Thoracic aorta (tissue), 2 donors: ENCODE measurements around the gene CCS. TPM values are rescaled to one million over a fixed set of nuclear protein-coding genes. Genes with fewer than 3 reads are reported as not detected.
"Not testable (repeated sequence)": the region's sequence is repeated elsewhere in the genome, so short reads cannot be mapped to it uniquely, and the experiment has no call there.

Experiments
- ATAC-seq: fragments of 150-250 bp; one replicate; pipeline ENCODE4 v1.8.0; 2017; ENCODE audit warnings: low read depth; ENCODE audit not compliant: insufficient number of reproducible peaks, low FRiP score
- DNase-seq: peaks from one replicate; pipeline ENCODE4 v3.0.0-alpha.2; 2020; ENCODE audit warnings: low spot score
- H3K27ac ChIP-seq, 2 donors: fragments of 200-600 bp; sonication (generic); 1 replicate in 1 of 2; 2 replicates in 1 of 2; pipeline ENCODE4 v1.5.1; 2016; ENCODE audit warnings: mild to moderate bottlenecking in 2 of 2, moderate library complexity in 2 of 2
- H3K27me3 ChIP-seq: fragments of 200-600 bp; sonication (generic); replicated peaks from 2 replicates; pipeline ENCODE4 v1.6.0; 2016; ENCODE audit warnings: mild to moderate bottlenecking; ENCODE audit not compliant: insufficient read depth
- H3K36me3 ChIP-seq: fragments of 200-600 bp; sonication (generic); one replicate; pipeline ENCODE4 v1.5.1; 2016
- H3K4me1 ChIP-seq, 2 donors: fragments of 200-600 bp; sonication (generic); 1 replicate in 1 of 2; 2 replicates in 1 of 2; pipeline versions ENCODE4 v1.5.1 to v1.6.0; 2016; ENCODE audit warnings: low read depth in 2 of 2, mild to moderate bottlenecking in 1 of 2; ENCODE audit not compliant: control insufficient read depth in 1 of 2
- H3K4me3 ChIP-seq: fragments of 200-600 bp; sonication (generic); 2 replicates; pipeline ENCODE4 v1.5.1; 2016; ENCODE audit warnings: mild to moderate bottlenecking
- H3K9me3 ChIP-seq: fragments of 200-600 bp; sonication (generic); 2 replicates; pipeline ENCODE4 v1.5.1; 2016
- CTCF ChIP-seq: fragments of 200-600 bp; sonication (generic); IDR thresholded peaks from one replicate; pipeline ENCODE4 v1.5.1; 2019; ENCODE audit warnings: antibody characterized with exemption
- total RNA-seq, 2 donors: library from RNA; depleted of rRNA; stranded (reverse); fragments of >200 nt; gene quantifications; one replicate each; pipeline versions ENCODE4 v1.1.0 to v1.2.3, GENCODE V29; 2016

The CCS gene
- 10 to 100 TPM; 19.9 to 20.8 TPM for total RNA-seq

- peak; percentile 69 for TF ChIP-seq CTCF
- Histone ChIP-seq H3K4me1 (peaks cover 12 to 33% of the 10 kb centered on the region in 2 donors), H3K9me3 (no peaks in the 10 kb centered on the region), H3K36me3 (no peaks in the 10 kb centered on the region), H3K27me3 (no peaks in the 10 kb centered on the region), H3K27ac (peak within 1 kb of the TSS; percentile 65 to 78), H3K4me3 (peak within 1 kb of the TSS; percentile 88)
- DNase-seq (peak; percentile 96), ATAC-seq (peak; percentile 89)
Measured at GRCh38 chr11:66592457-66593302, at the start of gene CCS, which contains the start of gene CCDC87. TSS of gene CCS (plus strand) at chr11:66593185. CDS start at chr11:66593262, 77 bp downstream. TSS of gene CCDC87 (minus strand) at chr11:66593063. CDS start at chr11:66593015, 48 bp downstream.

GRCh38 chr11:66543263-66544107, 49.5 kb upstream of the CCS start:
- ATAC-seq (no peak), DNase-seq (no peak)

GRCh38 chr11:66544952-66545351, 48.0 kb upstream of the CCS start:
- not testable (repeated sequence) for DNase-seq, H3K27ac ChIP-seq, H3K9me3 ChIP-seq, ATAC-seq, H3K36me3 ChIP-seq, H3K27me3 ChIP-seq
- Histone ChIP-seq H3K4me3 (peak overlapping the region; percentile 99), H3K4me1 (peaks cover 15 to 25% of the 10 kb centered on the region in 2 donors)

More at GRCh38 chr11:66543263-66544107, 49.5 kb upstream of the CCS start:
- Histone ChIP-seq H3K9me3 (no peaks in the 10 kb centered on the region), H3K4me1 (peaks cover 15 to 25% of the 10 kb centered on the region in 2 donors), H3K36me3 (peaks cover 4% of the 10 kb centered on the region), H3K27me3 (no peaks in the 10 kb centered on the region), H3K4me3 (peak overlapping the region; percentile 19), H3K27ac (no peak overlapping the region)
- TF ChIP-seq CTCF = peak; percentile 23

- Histone ChIP-seq H3K4me3 (peak within 1 kb of the TSS; percentile 99), H3K36me3 (no peaks in the 10 kb centered on the region), H3K9me3 (no peaks in the 10 kb centered on the region), H3K4me1 (peaks cover 15 to 25% of the 10 kb centered on the region in 2 donors), H3K27ac (peak within 1 kb of the TSS; percentile 40 to 73), H3K27me3 (no peaks in the 10 kb centered on the region)
- peak; percentile 92 for DNase-seq
- no peak for TF ChIP-seq CTCF
- peak; percentile 79 for ATAC-seq
Measured at GRCh38 chr11:66545701-66546367, 47.2 kb upstream of the CCS start, which contains the start of gene ZDHHC24. TSS of gene ZDHHC24 (minus strand) at chr11:66546048. CDS start at chr11:66546003, 45 bp downstream.

GRCh38 chr11:66546368-66546965, 46.5 kb upstream of the CCS start, which contains the start of gene ACTN3:
TSS of gene ACTN3 (plus strand) at chr11:66546903. CDS start at chr11:66546938, 35 bp downstream.
- TF ChIP-seq CTCF = no peak
- Histone ChIP-seq H3K4me1 (peaks cover 15 to 25% of the 10 kb centered on the region in 2 donors), H3K36me3 (no peaks in the 10 kb centered on the region), H3K4me3 (peak within 1 kb of the TSS; percentile 99), H3K9me3 (no peaks in the 10 kb centered on the region), H3K27me3 (no peaks in the 10 kb centered on the region), H3K27ac (peak within 1 kb of the TSS; percentile 40 to 73)
- DNase-seq (no peak), ATAC-seq (no peak)
